GM11168 (cell line): Measurements from ENCODE around the gene POLG2.
"Not testable (repeated sequence)": the region's sequence is repeated elsewhere in the genome, so short reads cannot be mapped to it uniquely, and the experiment has no call there.

Experiments used
- in situ Hi-C: fragments of 300-500 bp; cut with MboI; formaldehyde crosslinking; loops from one replicate; pipeline ENCODE4 v1.12.0; 2022; ENCODE audit warnings: low sequenced_read_pairs; ENCODE audit not compliant: unreplicated experiment

Gene POLG2

DNA sequence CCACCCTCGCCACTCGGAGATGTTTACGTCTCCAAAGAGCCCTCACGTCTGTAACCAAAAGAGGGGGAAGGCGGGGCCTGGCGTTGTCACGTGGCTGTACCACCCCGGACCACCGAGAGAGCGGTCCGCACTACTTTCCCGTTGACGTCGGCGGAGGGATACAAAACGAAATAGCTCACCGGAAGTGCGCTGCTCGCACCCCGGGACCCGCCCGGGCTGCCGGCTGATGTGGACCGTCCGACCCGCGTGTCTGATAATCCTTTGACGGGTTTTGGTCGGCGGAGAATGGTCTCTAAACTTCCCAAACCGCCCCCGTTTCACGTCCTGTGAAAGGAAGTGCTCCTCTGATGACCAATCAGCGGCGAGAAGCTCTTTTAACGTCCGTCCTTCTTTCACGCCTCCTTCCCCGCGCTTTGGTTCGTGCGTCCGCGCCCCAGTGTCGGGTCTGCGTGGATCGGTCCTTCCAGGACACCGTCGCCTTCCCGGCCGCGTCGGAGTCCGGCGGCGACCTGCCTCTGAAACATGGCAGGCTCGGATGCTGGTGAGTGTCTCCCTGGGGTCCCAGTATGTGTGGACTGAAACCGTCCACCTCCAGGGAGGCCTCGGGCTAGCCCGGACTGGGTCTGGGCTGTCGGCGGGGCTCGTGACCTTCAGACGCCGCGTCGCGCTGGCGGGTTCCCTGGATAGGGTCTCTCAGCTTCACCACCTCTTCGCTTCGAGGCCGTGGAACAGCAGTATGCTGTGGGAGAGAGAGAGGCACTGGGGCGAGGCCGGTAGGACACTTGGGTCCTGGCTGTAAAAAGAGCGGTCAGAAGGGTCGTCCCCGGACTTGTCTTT, 9.9 kb upstream of the POLG2 start, which contains the start of gene CEP95:
Gene CEP95 (plus strand): TSS at position 402 of the 837 bp plus-strand sequence. CDS start 121 bp downstream, at position 523.
- in situ Hi-C loops: no loop called here

DNA sequence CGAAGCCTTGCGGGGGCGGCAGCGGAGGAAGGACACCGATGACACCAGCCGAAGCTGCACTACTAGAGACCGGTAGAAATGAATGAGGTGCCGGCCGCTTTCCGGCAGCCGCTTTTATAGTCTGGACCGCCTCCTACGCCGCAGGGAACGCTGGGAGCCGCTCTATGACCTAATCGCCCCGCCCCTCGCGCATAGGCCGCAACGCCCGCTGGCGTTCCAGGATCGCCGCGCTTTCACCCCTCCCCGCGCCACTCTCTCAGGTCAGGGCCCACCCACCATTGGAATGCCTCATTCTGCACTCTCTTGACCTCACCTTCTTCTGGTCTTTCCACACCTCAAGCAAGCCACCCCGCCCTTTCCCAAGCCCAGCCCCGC, 9.3 kb upstream of the POLG2 start, which contains the start of gene DDX5:
Gene DDX5 (minus strand): TSS at position 89 of the 375 bp plus-strand sequence. CDS start 170 bp downstream, outside the sequence.
- in situ Hi-C loops: no loop called here

DNA sequence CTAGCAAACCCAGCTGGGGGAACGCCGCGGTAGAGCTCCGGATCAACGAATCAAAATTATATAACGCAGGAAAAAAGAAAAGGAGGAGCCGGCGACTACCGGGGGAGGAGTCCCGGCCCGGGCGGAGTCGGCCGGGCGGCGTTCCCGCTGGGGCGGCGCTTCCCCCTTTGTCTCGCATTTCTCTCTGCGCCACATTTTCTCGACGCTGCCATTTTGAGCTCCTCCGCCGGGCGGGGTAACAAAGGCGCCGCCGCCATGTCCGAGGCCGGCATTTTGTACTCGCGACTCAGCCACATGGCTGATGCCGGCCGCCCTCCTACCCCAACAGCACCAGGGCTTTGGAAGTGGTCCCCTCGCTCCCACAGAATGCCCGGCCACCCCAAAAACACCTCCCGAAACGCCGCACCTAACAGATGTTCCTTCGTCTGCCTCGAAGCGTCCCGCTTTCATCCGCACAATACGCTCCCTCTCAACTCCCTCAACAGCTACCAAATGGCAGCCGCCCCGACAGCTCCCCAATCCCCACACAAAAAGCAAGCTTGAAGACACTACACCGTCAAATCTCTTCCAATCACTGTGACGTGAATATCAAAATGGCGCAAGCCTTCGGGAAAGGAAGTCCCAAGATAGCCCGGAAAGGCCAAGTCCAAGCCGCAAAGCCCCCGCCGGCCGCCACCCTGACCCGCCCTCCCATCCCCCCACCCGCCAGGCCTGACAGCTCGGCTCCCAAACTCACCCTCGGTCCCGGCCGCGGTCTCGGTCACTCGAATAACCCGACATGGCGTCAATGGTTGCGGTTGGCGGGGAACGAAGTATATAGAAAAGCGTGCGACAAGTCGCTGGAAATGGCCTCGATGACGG, 8.7 kb upstream of the POLG2 start:
- in situ Hi-C loops: no loop called here

DNA sequence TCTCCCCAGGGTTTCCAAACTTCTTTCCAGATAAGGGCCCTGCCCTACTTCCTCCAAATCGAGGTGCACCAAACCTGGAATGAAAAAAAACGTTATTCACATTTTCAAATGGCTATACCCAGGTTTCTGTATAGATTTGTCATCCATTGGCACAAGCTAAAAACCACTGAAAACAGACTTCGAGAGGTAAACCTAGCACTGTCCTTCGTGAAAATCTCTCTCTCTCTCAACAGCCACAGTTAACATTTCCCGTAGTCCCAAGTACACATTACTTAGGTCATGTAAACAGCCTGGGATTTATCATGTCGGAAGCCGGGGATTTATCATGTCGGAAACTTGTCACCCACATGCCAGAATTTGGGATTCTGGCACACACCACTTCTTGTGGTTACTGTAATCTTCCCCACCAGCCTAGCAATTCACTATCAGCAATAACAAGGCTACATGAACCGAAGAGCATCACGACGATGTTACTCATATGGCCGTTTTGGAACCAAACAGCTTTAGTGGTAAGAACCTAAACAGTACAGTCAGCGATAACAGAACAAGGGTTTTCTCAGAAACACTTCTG, 8.0 kb upstream of the POLG2 start:
- in situ Hi-C loops: no loop called here

DNA sequence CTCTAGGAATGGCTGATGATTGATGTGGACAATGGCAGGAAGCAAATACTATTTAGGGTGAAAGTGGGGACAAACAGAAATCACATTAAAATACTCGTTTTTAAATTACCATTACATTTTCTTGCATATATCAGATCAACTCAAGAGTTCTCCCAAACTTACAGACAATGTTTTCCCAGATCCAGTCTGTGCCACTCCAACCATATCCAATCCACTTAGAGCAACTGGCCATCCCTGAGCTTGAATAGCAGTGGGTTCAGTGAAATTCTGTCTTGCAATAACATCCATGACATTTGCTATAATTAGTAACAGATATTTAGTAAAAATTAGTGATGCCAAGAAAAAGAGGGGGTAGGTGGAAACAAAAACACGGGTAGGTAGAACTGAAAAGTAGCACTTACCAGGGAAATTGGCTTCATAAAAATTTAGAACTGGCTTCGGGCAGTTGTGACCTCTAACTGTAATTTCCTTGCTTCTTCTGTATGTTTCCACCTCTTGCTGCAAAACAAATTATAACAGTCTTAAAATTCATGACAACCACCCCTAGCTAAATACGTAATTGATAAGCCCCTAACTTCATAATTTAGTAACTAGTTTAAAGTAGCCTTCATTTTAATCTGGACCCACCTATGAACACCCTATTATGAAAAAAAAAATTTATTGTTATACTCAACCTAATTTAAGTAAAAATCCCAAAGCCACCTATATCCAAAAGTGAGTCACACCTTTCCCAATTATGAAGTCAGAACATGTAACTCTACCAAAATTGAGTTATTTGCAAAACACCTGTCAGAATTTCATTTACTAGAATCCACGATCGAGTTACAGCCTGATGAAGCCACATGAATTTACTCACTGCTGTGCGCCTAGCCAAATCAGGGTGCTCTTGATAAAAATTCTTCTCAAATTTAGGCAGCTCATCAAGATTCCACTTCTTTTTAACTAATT, 7.2 kb upstream of the POLG2 start:
- in situ Hi-C loops: no loop called here

DNA sequence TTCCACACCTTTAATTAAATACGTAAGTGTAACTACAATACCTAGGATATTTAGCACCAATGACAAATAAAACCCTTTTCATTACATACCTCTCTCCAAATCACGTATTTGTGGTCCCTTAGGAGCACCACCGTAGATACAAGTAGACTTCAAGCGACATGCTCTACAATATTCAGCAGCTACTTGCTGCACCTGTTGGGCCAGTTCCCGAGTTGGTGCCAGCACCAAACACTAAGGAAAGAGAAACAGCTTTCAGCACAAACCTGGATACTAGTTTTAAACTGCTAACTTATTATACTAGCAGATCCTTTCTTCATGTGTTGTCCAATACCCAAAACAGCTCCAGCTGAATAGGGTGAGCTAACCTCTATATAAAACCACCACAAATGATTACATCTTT, 6.5 kb upstream of the POLG2 start:
- in situ Hi-C loops: no loop called here

DNA sequence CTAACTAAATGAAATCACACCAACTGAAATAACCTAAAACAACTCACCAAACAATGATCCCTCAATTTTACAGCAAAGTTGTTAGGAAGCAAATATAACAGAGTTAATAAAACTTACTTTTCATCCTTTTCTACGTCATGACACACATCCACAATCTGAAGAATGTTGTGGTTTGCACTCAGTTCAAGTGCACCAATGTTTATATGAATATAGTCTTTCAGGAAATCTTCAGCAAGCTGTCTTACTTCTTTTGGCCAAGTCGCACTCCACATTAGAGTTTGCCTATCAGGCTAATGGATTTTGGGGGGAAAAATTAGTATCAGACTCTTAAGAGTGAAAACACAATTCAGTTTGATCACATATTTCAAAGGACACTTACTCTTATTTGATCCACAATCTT, 6.0 kb upstream of the POLG2 start:
- in situ Hi-C loops: no loop called here

DNA sequence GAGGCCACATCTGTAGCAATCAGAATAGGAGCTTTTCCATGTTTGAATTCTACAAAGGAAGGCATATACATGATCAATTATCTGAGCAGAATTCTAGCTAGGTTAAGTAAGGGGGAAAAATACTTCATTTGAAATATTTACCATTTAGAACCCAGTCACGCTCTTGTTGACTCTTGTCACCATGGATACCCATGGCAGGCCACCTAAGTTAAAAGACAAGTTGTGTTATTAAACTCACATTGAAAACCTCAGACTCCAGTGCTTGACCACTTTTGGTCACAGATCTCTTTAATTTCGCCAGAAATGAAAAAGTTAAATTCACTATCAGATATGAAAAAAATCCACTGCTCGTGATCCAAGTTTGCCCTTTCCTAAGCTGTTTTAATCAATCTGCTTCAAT, 5.2 kb upstream of the POLG2 start:
- in situ Hi-C loops: no loop called here

DNA sequence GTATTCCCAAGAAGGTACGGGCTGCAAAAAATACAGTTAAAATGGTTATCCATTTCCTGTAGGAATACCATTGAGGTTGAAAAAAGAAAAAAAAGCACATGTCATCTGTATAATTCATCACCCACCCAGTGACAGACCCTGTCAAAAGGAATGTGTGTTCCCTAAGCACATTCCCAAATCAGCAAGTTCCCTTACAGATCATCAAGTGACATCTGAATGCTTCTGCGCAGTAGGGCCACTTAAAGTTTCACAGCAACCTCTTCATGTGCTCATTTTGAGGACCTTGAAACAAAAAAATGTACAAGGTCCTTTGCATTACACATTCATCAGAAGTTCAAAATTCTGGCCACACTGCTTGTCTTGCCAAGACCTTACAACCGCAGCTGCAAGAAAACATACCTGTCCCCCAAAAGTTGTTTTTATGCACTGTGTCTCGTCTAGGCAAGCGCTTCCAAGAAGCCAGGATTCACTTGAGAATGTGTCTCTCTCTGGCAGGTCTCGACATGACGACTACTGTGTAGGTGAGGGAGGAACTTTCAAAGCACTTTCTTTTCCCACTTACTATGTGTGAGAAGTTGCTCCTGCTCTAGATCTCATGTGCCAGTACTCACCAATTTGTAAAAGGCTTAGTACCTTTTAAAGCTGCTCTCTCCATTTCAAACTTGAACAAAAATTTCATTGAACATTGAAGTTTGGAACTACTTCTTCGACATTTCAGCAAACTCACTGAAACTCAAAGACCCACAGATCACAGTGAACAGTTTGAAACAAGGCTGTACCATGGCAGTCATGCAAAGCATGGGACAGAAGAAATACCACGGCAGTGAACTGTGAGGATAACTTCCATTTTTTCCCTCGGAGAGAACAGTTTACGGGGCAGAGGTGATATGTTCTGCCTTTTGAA, 4.3 kb upstream of the POLG2 start:
- in situ Hi-C loops: no loop called here

DNA sequence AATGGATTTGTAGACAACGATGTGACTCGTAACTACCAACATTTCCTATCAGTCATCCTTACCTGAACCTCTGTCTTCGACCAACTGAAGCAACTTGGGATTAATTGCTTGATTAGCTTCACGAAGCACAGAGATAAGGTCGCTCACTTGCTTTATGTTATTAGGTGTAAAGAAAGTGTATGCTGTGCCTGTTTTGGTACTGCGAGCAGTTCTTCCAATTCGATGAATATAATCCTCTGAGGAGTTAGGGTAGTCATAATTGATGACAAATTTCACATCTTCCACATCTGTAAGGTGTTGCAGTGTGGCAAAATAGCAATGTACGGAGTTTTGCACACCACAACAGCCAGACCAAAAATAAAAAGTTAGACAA, 3.6 kb upstream of the POLG2 start:
- in situ Hi-C loops: no loop called here

DNA sequence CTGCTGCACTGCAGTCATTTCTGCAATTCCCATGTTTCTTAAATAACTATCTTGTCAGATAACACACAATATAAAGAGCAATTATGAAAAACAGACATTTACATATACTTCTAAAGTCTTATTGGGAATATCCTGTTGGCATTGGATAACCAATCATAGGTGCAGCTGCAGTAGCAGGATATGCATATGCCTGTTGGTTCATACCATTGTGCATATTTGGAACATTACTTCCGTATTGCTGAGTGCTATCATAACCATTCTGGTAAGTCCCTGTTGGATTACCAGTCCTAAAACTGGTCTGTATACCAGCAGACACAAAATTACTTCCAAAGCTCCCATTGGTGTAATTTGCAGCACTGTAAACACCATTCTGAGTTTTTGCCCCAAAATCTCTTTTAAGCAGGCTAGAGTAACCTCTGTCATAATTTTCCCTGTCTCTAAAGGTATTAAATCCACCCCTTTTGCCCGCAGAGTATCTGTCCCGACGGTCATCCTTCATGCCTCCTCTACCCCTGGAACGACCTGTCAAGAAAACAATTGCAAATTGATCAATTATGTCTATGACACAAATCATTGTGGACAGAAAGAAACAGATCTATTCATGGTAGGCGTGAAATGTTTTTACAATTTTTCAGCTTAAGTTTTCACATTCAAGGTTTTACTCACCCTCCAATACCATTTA, 3.1 kb upstream of the POLG2 start:
- in situ Hi-C loops: no loop called here

DNA sequence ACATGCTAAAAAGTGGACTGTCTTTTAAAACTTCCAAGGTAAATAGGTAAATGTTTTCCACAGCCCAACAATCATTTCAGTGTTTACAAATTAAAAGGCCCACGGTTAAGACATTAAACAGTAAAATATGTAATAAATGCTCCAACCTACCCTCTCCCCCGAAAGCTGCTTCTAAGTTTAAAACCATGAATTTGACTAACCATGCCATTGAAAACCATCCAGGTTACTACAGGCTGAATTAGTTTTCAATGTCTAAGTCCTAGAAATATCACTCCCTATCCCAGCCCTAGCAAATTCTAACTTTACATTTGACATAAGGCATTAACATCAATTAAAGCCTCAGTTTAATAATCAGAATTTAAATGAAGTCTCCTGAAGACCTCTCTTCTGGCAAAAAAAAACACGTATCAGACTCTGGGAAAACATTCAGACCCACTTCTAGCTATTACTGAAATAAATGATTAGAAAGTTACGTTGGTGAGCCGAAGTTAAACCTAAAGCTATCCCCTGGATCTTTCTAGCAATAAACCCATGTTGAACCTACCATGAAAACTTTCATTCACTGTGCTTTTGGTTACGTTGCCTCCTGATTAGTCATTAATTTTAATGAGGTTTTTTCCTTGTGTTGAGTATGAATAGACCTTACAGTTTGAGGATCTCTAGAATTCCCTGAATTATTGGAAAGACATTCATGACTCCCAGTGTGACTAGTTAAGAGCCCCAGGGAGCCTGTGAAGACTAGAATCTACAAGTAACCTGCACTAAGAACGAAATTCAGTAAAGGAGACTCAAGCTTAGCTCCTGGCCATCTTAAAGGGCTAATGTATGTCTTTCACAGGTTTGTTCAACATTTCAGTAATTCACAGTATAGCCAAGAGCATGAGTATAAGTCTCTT, 1.7 kb upstream of the POLG2 start:
- in situ Hi-C loops: no loop called here

DNA sequence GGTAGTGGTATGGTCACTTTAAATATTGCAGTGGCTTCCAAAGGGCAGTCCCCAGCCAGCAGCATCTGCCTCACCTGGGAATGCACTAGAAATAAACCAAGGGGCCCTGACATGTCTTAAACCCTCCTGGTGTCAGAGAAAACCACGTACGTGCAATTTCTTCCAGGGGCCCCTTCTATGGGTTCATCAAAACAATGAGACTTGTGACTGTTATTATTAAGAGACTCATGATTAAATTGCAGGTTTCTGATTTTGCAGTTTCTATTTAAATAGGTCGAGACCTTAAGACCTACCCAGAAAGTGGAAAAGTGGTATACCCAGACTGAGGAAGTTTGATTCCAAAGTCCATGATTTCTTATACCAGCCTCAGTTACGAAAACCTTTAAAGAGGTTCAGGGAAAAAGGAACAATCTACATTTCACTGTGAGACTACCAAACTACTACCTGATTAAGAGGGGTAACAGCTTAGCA, 746 bp upstream of the POLG2 start:
- in situ Hi-C loops: no loop called here

DNA sequence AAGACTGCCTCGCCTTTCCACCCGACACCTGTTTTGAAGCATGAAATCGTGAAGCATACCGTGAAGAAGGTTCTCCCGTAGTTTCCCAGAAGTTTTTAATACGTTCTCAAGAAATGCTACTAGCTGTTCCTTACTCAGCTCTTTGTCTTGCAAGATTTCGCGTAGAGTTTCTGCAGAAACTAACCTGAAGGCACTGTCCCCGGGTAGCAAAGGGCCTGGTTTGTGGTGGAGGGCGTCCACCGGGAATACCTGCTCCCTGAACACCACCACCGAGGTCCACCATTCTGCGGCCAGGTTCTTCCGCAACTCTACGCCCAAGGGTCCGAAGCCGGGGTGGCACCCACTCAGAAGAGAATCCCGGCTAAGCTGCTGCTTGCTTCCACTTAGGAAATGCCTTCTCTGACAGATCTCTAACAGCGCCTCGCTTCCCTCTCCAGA, 487 bp downstream of the POLG2 start:
- in situ Hi-C loops: no loop called here

DNA sequence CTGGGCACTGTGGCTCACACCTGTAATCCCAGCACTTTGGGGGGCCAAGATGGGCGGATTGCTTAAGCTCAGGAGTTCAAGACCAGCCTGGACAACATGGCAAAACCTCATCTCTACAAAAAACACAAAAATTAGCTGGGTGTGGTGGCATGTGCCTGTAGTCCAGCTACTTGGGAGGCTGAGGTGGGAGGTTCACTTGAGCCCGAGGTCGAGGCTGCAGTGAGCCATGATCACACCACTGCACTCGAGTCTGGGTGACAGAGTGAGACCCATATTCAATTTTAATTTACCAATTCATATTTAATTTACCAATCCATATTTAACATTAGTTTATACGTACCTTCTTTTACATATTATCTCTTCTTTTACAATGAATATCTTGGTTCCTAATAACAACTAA, 1.6 kb downstream of the POLG2 start:
- in situ Hi-C loops: not testable (repeated sequence)

DNA sequence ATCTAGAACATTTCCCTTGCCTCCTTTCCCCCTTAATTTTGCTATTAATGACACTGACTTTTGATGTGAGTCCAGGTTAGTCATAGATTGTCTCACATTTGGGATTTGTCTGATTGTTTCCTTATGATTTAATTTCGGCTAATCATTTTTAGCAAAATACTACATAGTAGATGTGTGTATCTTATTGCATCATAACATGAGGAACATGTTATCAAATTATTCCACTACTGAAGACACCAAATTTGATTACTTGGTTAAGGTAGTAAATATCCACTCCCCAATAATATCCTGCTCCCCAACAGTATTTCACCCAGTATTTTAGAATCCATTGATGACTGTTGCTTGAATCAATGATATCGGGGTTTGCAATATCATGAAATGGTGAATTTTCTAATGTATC, 2.7 kb downstream of the POLG2 start:
- in situ Hi-C loops: loop anchor here (5.0 kb wide), 2 partner anchors 72 to 182 kb away; no protein-coding TSS in a partner anchor

DNA sequence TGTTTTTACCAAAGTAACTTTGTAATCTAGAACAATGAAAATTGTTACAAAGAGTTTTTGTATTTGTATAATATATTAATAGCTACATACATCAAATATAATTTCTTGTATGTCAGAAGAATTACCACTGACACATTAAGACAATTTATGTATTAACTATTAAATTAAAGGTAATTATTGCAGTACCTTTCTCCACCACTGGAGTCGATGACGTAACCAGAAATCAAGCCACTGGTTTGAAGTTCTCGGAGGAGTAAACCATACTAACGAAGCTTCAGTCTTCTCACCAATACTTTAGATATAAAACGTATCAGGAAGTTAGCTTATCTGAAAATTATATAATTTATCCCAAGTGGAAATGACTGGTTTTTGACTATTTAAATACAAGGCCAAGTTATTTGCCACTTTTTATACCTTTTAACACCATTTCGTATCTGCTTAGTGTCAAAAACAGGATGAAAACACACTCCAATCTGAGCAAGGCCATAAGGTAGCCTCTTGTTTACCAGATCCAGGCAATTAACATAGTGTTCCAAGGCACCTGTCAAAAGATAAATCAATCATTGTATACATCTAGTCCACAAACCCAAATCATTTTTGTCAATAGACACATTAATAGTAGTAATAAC, 4.3 kb downstream of the POLG2 start:
- in situ Hi-C loops: loop anchor here (5.0 kb wide), 2 partner anchors 70 to 180 kb away; no protein-coding TSS in a partner anchor
